Smooth muscle cell (in vitro differentiated cells): ENCODE results near the gene GSTT2B. TPM values are rescaled to one million over a fixed set of nuclear protein-coding genes. Genes with fewer than 3 reads are reported as not detected.
"Not testable (repeated sequence)": the region's sequence is repeated elsewhere in the genome, so short reads cannot be mapped to it uniquely, and the experiment has no call there.

Experiments used
- DNase-seq: peaks from one replicate; lab custom pipeline; 2025; ENCODE audit not compliant: unreplicated experiment; lab: John Stamatoyannopoulos, UW
- H2AFZ ChIP-seq: fragments of 200-600 bp; sonication (generic); 2 replicates; pipeline ENCODE4 v1.6.0; 2016; ENCODE audit warnings: antibody characterized with exemption, low read depth, mild to moderate bottlenecking
- H3F3A ChIP-seq: fragments of 200-600 bp; sonication (generic); 2 replicates; pipeline ENCODE4 v1.6.0; 2017; ENCODE audit warnings: antibody characterized with exemption, low read depth
- H3K27ac ChIP-seq: fragments of 200-600 bp; sonication (generic); 2 replicates; pipeline ENCODE4 v1.5.1; 2016; ENCODE audit warnings: low read depth, mild to moderate bottlenecking
- H3K27me3 ChIP-seq: fragments of 200-600 bp; sonication (generic); 2 replicates; pipeline ENCODE4 v1.6.1; 2016; ENCODE audit warnings: low read depth, mild to moderate bottlenecking
- H3K36me3 ChIP-seq: fragments of 200-600 bp; sonication (generic); 2 replicates; pipeline ENCODE4 v1.5.1; 2016; ENCODE audit warnings: low read depth
- H3K4me1 ChIP-seq: fragments of 200-600 bp; sonication (generic); 2 replicates; pipeline ENCODE4 v1.5.1; 2016; ENCODE audit warnings: low read depth
- H3K4me2 ChIP-seq: fragments of 200-600 bp; sonication (generic); 2 replicates; pipeline ENCODE4 v1.6.0; 2016; ENCODE audit warnings: mild to moderate bottlenecking
- H3K4me3 ChIP-seq: fragments of 200-600 bp; sonication (generic); 2 replicates; pipeline ENCODE4 v1.5.1; 2016; ENCODE audit warnings: mild to moderate bottlenecking
- H3K79me2 ChIP-seq: fragments of 200-600 bp; sonication (generic); 2 replicates; pipeline ENCODE4 v1.6.0; 2016; ENCODE audit warnings: low read depth, mild to moderate bottlenecking
- H3K9ac ChIP-seq: fragments of 200-600 bp; sonication (generic); 2 replicates; pipeline ENCODE4 v1.6.0; 2016; ENCODE audit warnings: low read depth
- H3K9me3 ChIP-seq: fragments of 200-600 bp; sonication (generic); replicated peaks from 2 replicates; pipeline ENCODE4 v1.5.1; 2016; ENCODE audit warnings: low read depth
- H4K20me1 ChIP-seq: fragments of 200-600 bp; sonication (generic); 2 replicates; pipeline ENCODE4 v1.6.0; 2016; ENCODE audit warnings: low read depth
- WGBS: methylation state at CpG from one replicate; pipeline ENCODE4 v1.1.7; 2016; ENCODE audit warnings: low lambda C conversion rate; 5-methylcytosine and 5-hydroxymethylcytosine counted together
- polyA plus RNA-seq: library from polyadenylated mRNA; unstranded; fragments of >200 nt; fragmentation: Nextera tagmentation; extraction: Ambion mirVana; gene quantifications from 2 replicates; pipeline ENCODE4 v1.2.1, GENCODE V29; 2016
- total RNA-seq: library from RNA; depleted of rRNA; stranded (reverse); fragments of >200 nt; gene quantifications from 2 replicates; pipeline ENCODE4 v1.2.3, GENCODE V29; 2014
- TF ChIP-seq, protein P1 (sequence below): fragments of 200-600 bp; sonication (generic); IDR thresholded peaks from 2 replicates; pipeline ENCODE4 v1.5.1; 2017; ENCODE audit warnings: borderline replicate concordance, mild to moderate bottlenecking, antibody characterized with exemption; ENCODE audit not compliant: insufficient read depth, poor library complexity, severe bottlenecking

The GSTT2B gene
- total and polyA plus RNA-seq, 2 experiments from 2014 or later: 2.0 TPM; not detected in 1

DNA sequence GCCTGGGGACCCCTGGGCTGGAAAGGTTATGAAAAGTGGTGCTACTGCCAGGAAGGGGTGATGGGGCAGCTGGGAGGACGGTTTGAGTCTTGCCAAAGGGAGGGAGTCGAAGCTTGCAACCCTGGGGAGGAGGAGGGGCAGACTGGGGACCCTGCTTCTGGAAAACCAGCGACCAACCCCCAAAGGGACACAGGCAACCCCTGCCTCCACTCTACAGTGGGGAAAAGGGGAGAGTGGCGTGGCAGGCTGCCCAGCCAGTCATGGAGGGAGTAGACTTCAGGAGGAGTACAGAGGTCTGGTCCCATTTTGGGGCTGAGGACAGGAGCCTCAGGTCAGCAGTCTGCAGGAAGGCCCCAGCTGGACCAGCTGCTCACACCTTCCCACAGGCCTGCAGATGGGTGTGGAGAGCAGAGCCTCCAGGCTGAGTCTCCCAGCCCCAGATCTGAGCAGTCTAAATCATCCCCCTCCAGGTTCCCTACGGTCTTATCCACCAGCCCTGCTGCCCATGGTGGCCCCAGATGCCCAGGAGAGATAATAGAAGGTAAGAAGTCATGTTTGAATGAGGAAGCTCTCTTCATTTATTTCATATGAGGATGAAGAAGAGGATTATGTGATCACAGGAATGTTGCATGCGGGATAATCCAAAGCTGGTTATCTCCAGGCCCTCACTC, 10.0 kb upstream of the GSTT2B start:
- TF ChIP-seq, protein P1, sequence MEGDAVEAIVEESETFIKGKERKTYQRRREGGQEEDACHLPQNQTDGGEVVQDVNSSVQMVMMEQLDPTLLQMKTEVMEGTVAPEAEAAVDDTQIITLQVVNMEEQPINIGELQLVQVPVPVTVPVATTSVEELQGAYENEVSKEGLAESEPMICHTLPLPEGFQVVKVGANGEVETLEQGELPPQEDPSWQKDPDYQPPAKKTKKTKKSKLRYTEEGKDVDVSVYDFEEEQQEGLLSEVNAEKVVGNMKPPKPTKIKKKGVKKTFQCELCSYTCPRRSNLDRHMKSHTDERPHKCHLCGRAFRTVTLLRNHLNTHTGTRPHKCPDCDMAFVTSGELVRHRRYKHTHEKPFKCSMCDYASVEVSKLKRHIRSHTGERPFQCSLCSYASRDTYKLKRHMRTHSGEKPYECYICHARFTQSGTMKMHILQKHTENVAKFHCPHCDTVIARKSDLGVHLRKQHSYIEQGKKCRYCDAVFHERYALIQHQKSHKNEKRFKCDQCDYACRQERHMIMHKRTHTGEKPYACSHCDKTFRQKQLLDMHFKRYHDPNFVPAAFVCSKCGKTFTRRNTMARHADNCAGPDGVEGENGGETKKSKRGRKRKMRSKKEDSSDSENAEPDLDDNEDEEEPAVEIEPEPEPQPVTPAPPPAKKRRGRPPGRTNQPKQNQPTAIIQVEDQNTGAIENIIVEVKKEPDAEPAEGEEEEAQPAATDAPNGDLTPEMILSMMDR: no peak
- Histone ChIP-seq H3F3A (no peaks in the 10 kb centered on the region), H3K9ac (no peak overlapping the region), H4K20me1 (no peaks in the 10 kb centered on the region), H3K27me3 (no peaks in the 10 kb centered on the region), H3K4me3 (no peak overlapping the region), H3K4me1 (no peaks in the 10 kb centered on the region), H2AFZ (no peak overlapping the region), H3K27ac (no peak overlapping the region), H3K79me2 (peaks cover 3% of the 10 kb centered on the region), H3K36me3 (no peaks in the 10 kb centered on the region), H3K4me2 (no peak overlapping the region), H3K9me3 (no peaks in the 10 kb centered on the region)
- WGBS: 93% methylated on average over 6 of the region's 6 CpGs
- no peak for DNase-seq

DNA sequence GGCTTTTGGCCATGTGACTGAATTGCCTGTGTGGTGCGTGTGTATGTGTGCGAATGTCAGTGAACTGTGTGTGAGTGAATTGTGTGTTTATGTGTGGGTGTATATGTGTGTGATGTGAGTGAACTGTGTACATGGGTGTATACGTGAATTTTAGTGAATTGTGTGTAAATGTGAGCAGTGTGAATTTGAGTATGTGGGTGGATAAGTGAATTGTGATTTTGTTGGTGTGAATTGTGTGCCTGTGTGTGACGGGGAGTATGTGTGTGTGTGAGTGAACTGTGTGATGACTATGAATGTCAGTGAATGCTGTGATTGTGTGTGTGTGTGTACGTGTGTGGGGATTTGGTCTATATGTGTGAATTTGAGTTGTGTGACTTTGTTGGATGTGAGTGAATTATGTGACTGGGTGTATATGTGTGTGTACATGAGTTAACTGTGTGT, 9.2 kb upstream of the GSTT2B start:
- no peak overlapping the region for H3K4me2 ChIP-seq
- H3F3A ChIP-seq: no peaks in the 10 kb centered on the region
- H3K9me3 ChIP-seq: no peaks in the 10 kb centered on the region
- no peaks in the 10 kb centered on the region for H3K27me3 ChIP-seq
- H3K9ac ChIP-seq: no peak overlapping the region
- no peak overlapping the region for H2AFZ ChIP-seq
- no peaks in the 10 kb centered on the region for H4K20me1 ChIP-seq
- 96% methylated on average over 5 of the region's 5 CpGs for WGBS
- no peaks in the 10 kb centered on the region for H3K4me1 ChIP-seq
- peaks cover 3% of the 10 kb centered on the region for H3K79me2 ChIP-seq
- H3K4me3 ChIP-seq: no peak overlapping the region
- H3K36me3 ChIP-seq: no peaks in the 10 kb centered on the region
- H3K27ac ChIP-seq: no peak overlapping the region
- DNase-seq: no peak
- TF ChIP-seq, protein P1: no peak

DNA sequence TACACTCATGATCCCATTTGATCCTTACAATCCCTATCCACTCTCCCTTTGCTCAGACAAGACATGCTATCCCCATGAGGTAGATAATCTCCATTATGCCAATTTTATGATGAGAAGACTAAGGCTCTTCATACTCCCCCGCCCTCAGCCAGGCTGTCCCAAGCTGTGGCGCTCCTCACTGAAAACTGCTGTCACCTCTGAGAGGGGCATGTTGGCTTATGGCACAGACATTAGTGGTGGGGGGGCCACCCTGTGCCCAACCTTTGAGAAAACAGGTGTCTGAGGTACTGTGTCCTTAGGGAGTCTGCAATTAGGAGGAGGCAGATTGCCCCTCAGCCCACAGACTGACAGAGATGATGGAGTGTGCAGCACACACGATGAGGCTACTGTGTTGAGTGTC, 8.1 kb upstream of the GSTT2B start:
- TF ChIP-seq, protein P1: no peak
- Histone ChIP-seq H2AFZ (no peak overlapping the region), H3F3A (no peaks in the 10 kb centered on the region), H3K4me3 (no peak overlapping the region), H3K79me2 (peaks cover 3% of the 10 kb centered on the region), H3K36me3 (no peaks in the 10 kb centered on the region), H3K9ac (no peak overlapping the region), H3K27ac (no peak overlapping the region), H4K20me1 (no peaks in the 10 kb centered on the region), H3K9me3 (no peaks in the 10 kb centered on the region), H3K27me3 (no peaks in the 10 kb centered on the region), H3K4me2 (no peak overlapping the region), H3K4me1 (no peaks in the 10 kb centered on the region)
- DNase-seq: no peak
- 100% methylated on average over 3 of the region's 3 CpGs for WGBS

DNA sequence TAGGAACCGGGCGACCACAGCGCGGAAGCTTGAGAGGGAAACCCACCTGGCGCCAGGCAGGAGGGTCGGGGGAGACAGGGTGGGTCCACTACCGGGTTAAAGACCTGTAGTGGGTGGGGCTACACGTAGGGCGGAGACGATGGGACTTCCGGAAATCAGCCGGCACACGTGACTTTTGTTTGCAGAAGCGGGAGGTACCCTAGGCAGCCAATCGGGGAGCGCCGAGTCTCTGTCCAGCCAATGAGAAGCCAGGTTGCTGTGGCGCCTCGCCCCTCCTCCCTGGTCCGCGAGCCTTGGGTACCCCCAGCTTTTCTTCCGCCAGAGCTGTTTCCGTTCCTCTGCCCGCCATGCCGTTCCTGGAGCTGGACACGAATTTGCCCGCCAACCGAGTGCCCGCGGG, 5.6 kb upstream of the GSTT2B start, which contains the start of gene DDTL:
TSS of gene DDTL (plus strand) at position 321 of the 400 bp plus-strand sequence. CDS start at position 348, 27 bp downstream.
- not testable (repeated sequence) for H3K4me2 ChIP-seq, H3K9ac ChIP-seq, DNase-seq, H3F3A ChIP-seq, H3K36me3 ChIP-seq, H3K9me3 ChIP-seq, H3K4me3 ChIP-seq, H3K27ac ChIP-seq, H4K20me1 ChIP-seq, H3K27me3 ChIP-seq, H3K4me1 ChIP-seq, H2AFZ ChIP-seq, H3K79me2 ChIP-seq
- WGBS: no CpG with 5 or more reads among the region's 30 CpGs

DNA sequence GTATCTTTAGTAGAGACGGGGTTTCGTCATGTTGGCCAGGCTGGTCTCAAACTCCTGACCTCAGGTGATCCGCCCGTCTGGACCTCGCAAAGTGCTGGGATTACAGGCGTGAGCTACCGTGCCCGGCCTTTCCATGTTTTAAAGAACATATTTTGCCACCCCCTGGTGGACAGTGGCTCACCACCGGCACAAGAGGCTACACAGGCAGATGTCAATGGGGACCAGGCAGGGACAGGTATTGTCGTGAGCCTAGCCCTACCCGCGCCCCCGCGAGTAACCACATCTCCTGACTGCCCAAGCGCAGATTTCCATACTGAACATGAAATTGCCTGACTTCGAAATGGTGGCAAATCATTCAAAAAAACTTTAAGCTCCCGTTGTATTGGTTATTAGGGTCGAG, 5.1 kb upstream of the GSTT2B start:
- not testable (repeated sequence) for H3K27ac ChIP-seq, H3K4me3 ChIP-seq, H3K27me3 ChIP-seq, H3K4me2 ChIP-seq, H2AFZ ChIP-seq, DNase-seq, H3F3A ChIP-seq, H4K20me1 ChIP-seq, H3K36me3 ChIP-seq, H3K9me3 ChIP-seq, H3K79me2 ChIP-seq, H3K9ac ChIP-seq, H3K4me1 ChIP-seq
- WGBS: no CpG with 5 or more reads among the region's 18 CpGs
